Measurements from ENCODE around the gene PKN1. TPM values are rescaled to one million over a fixed set of nuclear protein-coding genes. Genes with fewer than 3 reads are reported as not detected.

The PKN1 gene
- polyA plus RNA-seq, 1 donor (not counting 4 experiments of a cell fraction or from before 2014, with no cell fraction given) = 0.62 TPM

DNA sequence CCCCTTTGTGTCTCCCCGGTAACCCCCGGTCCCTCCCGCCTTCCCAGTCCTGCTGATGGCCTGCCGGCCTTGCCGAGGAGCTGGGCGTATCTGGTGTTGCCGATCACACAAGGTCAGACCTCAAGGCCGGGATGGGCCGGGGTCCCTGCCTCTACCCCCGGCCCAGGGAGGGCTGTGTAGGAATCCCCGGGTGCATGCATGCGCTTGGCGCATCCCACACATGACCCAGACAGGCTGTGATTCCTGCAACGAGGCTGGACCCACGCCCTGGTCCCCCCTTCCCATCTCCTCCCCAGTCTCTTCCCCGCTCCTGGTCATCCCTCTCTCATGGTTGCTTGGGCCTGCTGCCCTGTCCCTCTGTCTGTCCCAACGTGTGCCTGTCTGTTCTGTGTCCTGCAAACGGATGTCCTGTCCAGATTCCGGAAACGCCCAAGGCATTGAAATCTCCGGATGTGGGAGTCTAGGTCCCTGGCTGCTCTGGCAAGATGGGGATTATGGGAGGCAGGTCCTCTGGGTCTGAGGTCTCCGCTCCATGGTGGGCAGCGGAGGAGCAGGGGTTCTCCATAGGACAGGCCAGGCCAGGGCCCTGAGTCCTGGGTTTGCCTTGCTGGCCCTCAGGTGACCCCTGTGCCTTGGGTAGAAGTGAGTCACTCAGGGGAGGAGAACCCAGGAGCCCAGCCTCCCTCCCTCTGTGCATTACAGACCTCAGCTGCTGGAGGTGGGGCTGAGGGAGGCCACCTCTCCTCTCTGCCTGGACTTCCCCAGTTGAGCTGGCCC lies 1.6 kb downstream of the PKN1 start:
- dilution Hi-C loops (cut with MboI; ENCODE audit: extremely low pct_ligation_motif_present, low sequenced_read_pairs) = no loop called here
- no peak overlapping the region for H3K9ac ChIP-seq (ENCODE audit: control insufficient read depth, extremely low read depth, insufficient read depth, low read length)
- no peak overlapping the region for H3K4me2 ChIP-seq (ENCODE audit: control insufficient read depth, extremely low read depth, insufficient read depth, low read depth, low read length)
- DNase-seq (ENCODE audit: low read depth, low spot score) = no peak
- H3K36me3 ChIP-seq (ENCODE audit: control insufficient read depth in 2 of 2, extremely low read depth in 1 of 2, insufficient read depth in 2 of 2, low read length in 2 of 2) = no peaks in the 10 kb centered on the region
- H3K79me2 ChIP-seq (ENCODE audit: control insufficient read depth, insufficient read depth, low read length) = no peaks in the 10 kb centered on the region
- no peaks in the 10 kb centered on the region for H3K4me1 ChIP-seq (ENCODE audit: control insufficient read depth, extremely low read depth, insufficient read depth, low read length)
- H3K27me3 ChIP-seq (ENCODE audit: control insufficient read depth, extremely low read depth, insufficient read depth, low read length) = peaks cover 23% of the 10 kb centered on the region
- H3K27ac ChIP-seq (ENCODE audit: control insufficient read depth, insufficient read depth, low read length) = no peak overlapping the region
- no peaks in the 10 kb centered on the region for H4K20me1 ChIP-seq (ENCODE audit: control insufficient read depth, extremely low read depth, insufficient read depth, low read length)
- TF ChIP-seq CTCF (optimal IDR thresholded peaks at IDR 0.05 in 1 of 3, IDR thresholded peaks at IDR 0.05 in 1 of 3, conservative IDR thresholded peaks at IDR 0.05 in 1 of 3; ENCODE audit: extremely low read depth in 1 of 3, insufficient read depth in 2 of 3, low read length in 3 of 3) (no peak), EZH2 (IDR thresholded peaks at IDR 0.05; ENCODE audit: low read length) (no peak)
- no peaks in the 10 kb centered on the region for H3K9me3 ChIP-seq (ENCODE audit: control insufficient read depth, low read depth, low read length)
- H2AFZ ChIP-seq (ENCODE audit: control insufficient read depth, low read length) = no peak overlapping the region
- no peaks in the 10 kb centered on the region for H3K9me1 ChIP-seq (ENCODE audit: control insufficient read depth, extremely low read depth, insufficient read depth, low read length)
- no peak overlapping the region for H3K4me3 ChIP-seq (ENCODE audit: control insufficient read depth in 2 of 3, extremely low read depth in 1 of 3, insufficient read depth in 2 of 3, low read depth in 1 of 3, low read length in 3 of 3)
- FAIRE-seq = no peak

- H3K4me3 ChIP-seq (ENCODE audit: control insufficient read depth in 2 of 3, extremely low read depth in 1 of 3, insufficient read depth in 2 of 3, low read depth in 1 of 3, low read length in 3 of 3) = no peak overlapping the region
- H3K27ac ChIP-seq (ENCODE audit: control insufficient read depth, insufficient read depth, low read length) = no peak overlapping the region
- H3K9ac ChIP-seq (ENCODE audit: control insufficient read depth, extremely low read depth, insufficient read depth, low read length) = no peak overlapping the region
- H3K36me3 ChIP-seq (ENCODE audit: control insufficient read depth in 2 of 2, extremely low read depth in 1 of 2, insufficient read depth in 2 of 2, low read length in 2 of 2) = no peaks in the 10 kb centered on the region
- H3K27me3 ChIP-seq (ENCODE audit: control insufficient read depth, extremely low read depth, insufficient read depth, low read length) = peaks cover 23% of the 10 kb centered on the region
- TF ChIP-seq EZH2 (IDR thresholded peaks at IDR 0.05; ENCODE audit: low read length) (no peak), CTCF (optimal IDR thresholded peaks at IDR 0.05 in 1 of 3, IDR thresholded peaks at IDR 0.05 in 1 of 3, conservative IDR thresholded peaks at IDR 0.05 in 1 of 3; ENCODE audit: extremely low read depth in 1 of 3, insufficient read depth in 2 of 3, low read length in 3 of 3) (no peak)
- H3K9me3 ChIP-seq (ENCODE audit: control insufficient read depth, low read depth, low read length) = no peaks in the 10 kb centered on the region
- H3K4me2 ChIP-seq (ENCODE audit: control insufficient read depth, extremely low read depth, insufficient read depth, low read depth, low read length) = no peak overlapping the region
- no peaks in the 10 kb centered on the region for H4K20me1 ChIP-seq (ENCODE audit: control insufficient read depth, extremely low read depth, insufficient read depth, low read length)
- no peak for DNase-seq (ENCODE audit: low read depth, low spot score)
- H3K79me2 ChIP-seq (ENCODE audit: control insufficient read depth, insufficient read depth, low read length) = no peaks in the 10 kb centered on the region
- no peaks in the 10 kb centered on the region for H3K4me1 ChIP-seq (ENCODE audit: control insufficient read depth, extremely low read depth, insufficient read depth, low read length)
- dilution Hi-C loops (cut with MboI; ENCODE audit: extremely low pct_ligation_motif_present, low sequenced_read_pairs) = no loop called here
- no peak overlapping the region for H2AFZ ChIP-seq (ENCODE audit: control insufficient read depth, low read length)
- FAIRE-seq = no peak
- H3K9me1 ChIP-seq (ENCODE audit: control insufficient read depth, extremely low read depth, insufficient read depth, low read length) = no peaks in the 10 kb centered on the region
These were observed 2.4 kb downstream of the PKN1 start for GRCh38 chr19:14435320-14436050.
